SK-N-SH (cell line): ENCODE results near the gene COL28A1. TPM values are rescaled to one million over a fixed set of nuclear protein-coding genes. Genes with fewer than 3 reads are reported as not detected.

Source experiments
- CTCF ChIA-PET: fragments of 300-600, 350-600 bp; formaldehyde crosslinking; extraction: SDS; loops from one replicate; lab custom pipeline; 2021; lab: Yijun Ruan, JAX
- POLR2A ChIA-PET: fragments of 350-600 bp; sonication (Branson Sonifier 250); formaldehyde crosslinking; extraction: SDS; loops from one replicate; lab custom pipeline; 2020; ENCODE audit warnings: antibody characterized with exemption, inconsistent platforms; lab: Yijun Ruan, JAX
- DNase-seq: peaks from one replicate; pipeline ENCODE4 v3.0.0; 2012
- H2AFZ ChIP-seq: fragments of 200-600 bp; sonication (generic); 2 replicates; pipeline ENCODE4 v1.8.1; 2016; ENCODE audit warnings: antibody characterized with exemption, mild to moderate bottlenecking, low read depth
- H3F3A ChIP-seq: fragments of 200-600 bp; sonication (generic); replicated peaks from 2 replicates; pipeline ENCODE3; 2016; ENCODE audit warnings: antibody characterized with exemption, mild to moderate bottlenecking; ENCODE audit not compliant: insufficient read depth
- H3K27ac ChIP-seq, 2 experiments: fragments of 200-500 bp in 1 of 2; fragments of 200-600 bp in 1 of 2; sonication (Bioruptor generic) in 1 of 2; sonication (generic), shearing (Covaris generic) in 1 of 2; 2 replicates each; pipeline versions ENCODE4 v1.5.1 to v1.6.1; 2014 to 2016; ENCODE audit warnings: low read depth in 2 of 2, inconsistent platforms in 1 of 2, low read length in 1 of 2, mild to moderate bottlenecking in 1 of 2, mixed read lengths in 1 of 2
- H3K27me3 ChIP-seq: fragments of 200-600 bp; sonication (generic), shearing (Covaris generic); 2 replicates; pipeline ENCODE4 v1.6.1; 2016; ENCODE audit warnings: mixed run types; ENCODE audit not compliant: insufficient read depth
- H3K36me3 ChIP-seq, 2 experiments: fragments of 200-500 bp in 1 of 2; fragments of 200-600 bp in 1 of 2; sonication (Bioruptor generic) in 1 of 2; sonication (generic) in 1 of 2; replicated peaks in 1 of 2; 2 replicates each; pipeline versions ENCODE3 to v1.5.1; 2014 to 2016; ENCODE audit warnings: low read length in 1 of 2, mild to moderate bottlenecking in 1 of 2; ENCODE audit not compliant: insufficient read depth in 2 of 2, control insufficient read depth in 1 of 2
- H3K4me1 ChIP-seq, 2 experiments: fragments of 200-500 bp in 1 of 2; fragments of 200-600 bp in 1 of 2; sonication (Bioruptor generic) in 1 of 2; sonication (generic), shearing (Covaris generic) in 1 of 2; 2 replicates each; pipeline versions ENCODE4 v1.5.1 to v1.6.1; 2014 to 2016; ENCODE audit warnings: low read depth in 1 of 2, low read length in 1 of 2, mixed run types in 1 of 2; ENCODE audit not compliant: insufficient read depth in 2 of 2, control insufficient read depth in 1 of 2
- H3K4me2 ChIP-seq: fragments of 200-600 bp; sonication (generic), shearing (Covaris generic); 2 replicates; pipeline ENCODE4 v1.6.1; 2017; ENCODE audit warnings: mixed run types
- H3K4me3 ChIP-seq, 2 experiments: fragments of 200-500 bp in 1 of 2; fragments of 200-600 bp in 1 of 2; sonication (Bioruptor generic) in 1 of 2; sonication (generic), shearing (Covaris generic) in 1 of 2; 2 replicates each; pipeline versions ENCODE4 v1.5.1 to v1.8.1; 2014 to 2016; ENCODE audit warnings: low read depth in 2 of 2, inconsistent platforms in 1 of 2, low read length in 1 of 2, mild to moderate bottlenecking in 1 of 2, mixed read lengths in 1 of 2, moderate library complexity in 1 of 2
- H3K79me2 ChIP-seq: fragments of 200-600 bp; sonication (generic); 2 replicates; pipeline ENCODE4 v1.8.1; 2017; ENCODE audit warnings: mild to moderate bottlenecking; ENCODE audit not compliant: insufficient read depth
- H3K9ac ChIP-seq: fragments of 200-600 bp; sonication (generic); 2 replicates; pipeline ENCODE4 v1.6.1; 2017; ENCODE audit warnings: mixed run types
- H3K9me2 ChIP-seq: fragments of 200-600 bp; sonication (generic); 2 replicates; pipeline ENCODE4 v1.6.1; 2017; ENCODE audit warnings: mixed run types
- H3K9me3 ChIP-seq: fragments of 200-600 bp; sonication (generic); 2 replicates; pipeline ENCODE4 v1.6.1; 2017; ENCODE audit warnings: mixed run types, mild to moderate bottlenecking, moderate library complexity
- H4K20me1 ChIP-seq: fragments of 200-600 bp; sonication (generic); 2 replicates; pipeline ENCODE4 v1.6.1; 2017; ENCODE audit warnings: mild to moderate bottlenecking, mixed run types; ENCODE audit not compliant: insufficient read depth
- ELF1 ChIP-seq: IDR thresholded peaks from 2 replicates; pipeline ENCODE4 v1.4.0; 2012
- EP300 ChIP-seq, 2 experiments: IDR thresholded peaks; 2 replicates each; pipeline versions ENCODE4 v1.4.0 to v1.6.1; 2012; ENCODE audit warnings: borderline replicate concordance in 1 of 2, low read depth in 1 of 2, low read length in 1 of 2
- FOXM1 ChIP-seq: IDR thresholded peaks from 2 replicates; pipeline ENCODE4 v1.4.0; 2012; ENCODE audit warnings: low read depth, mild to moderate bottlenecking
- JUND ChIP-seq: IDR thresholded peaks from 2 replicates; pipeline ENCODE4 v1.4.0; 2012
- MEF2A ChIP-seq: IDR thresholded peaks from 2 replicates; pipeline ENCODE4 v1.4.0; 2012; ENCODE audit warnings: low read depth, borderline replicate concordance
- MXI1 ChIP-seq: IDR thresholded peaks from 2 replicates; pipeline ENCODE4 v1.6.1; 2012; ENCODE audit warnings: mild to moderate bottlenecking, low read depth, low read length, improper control_type of control experiment
- NFIC ChIP-seq: IDR thresholded peaks from 2 replicates; pipeline ENCODE4 v1.4.0; 2012; ENCODE audit warnings: borderline replicate concordance
- NRF1 ChIP-seq: IDR thresholded peaks from 2 replicates; pipeline ENCODE4 v1.6.1; 2012; ENCODE audit warnings: low read depth, mild to moderate bottlenecking, low read length
- RAD21 ChIP-seq: IDR thresholded peaks from 2 replicates; pipeline ENCODE4 v1.6.1; 2012; ENCODE audit warnings: mild to moderate bottlenecking, low read length
- RCOR1 ChIP-seq: fragments of 150-350 bp; IDR thresholded peaks from 2 replicates; pipeline ENCODE4 v1.6.1; 2017; ENCODE audit warnings: antibody characterized with exemption, low read length
- SIN3A ChIP-seq: IDR thresholded peaks from 2 replicates; pipeline ENCODE4 v1.6.1; 2012; ENCODE audit warnings: low read depth, mild to moderate bottlenecking, low read length, moderate library complexity, borderline replicate concordance
- TEAD4 ChIP-seq: IDR thresholded peaks from 2 replicates; pipeline ENCODE4 v1.4.0; 2012; ENCODE audit warnings: mild to moderate bottlenecking, borderline replicate concordance; ENCODE audit not compliant: insufficient read depth
- YY1 ChIP-seq: IDR thresholded peaks from 2 replicates; pipeline ENCODE4 v1.4.0; 2012; ENCODE audit warnings: low read depth, mild to moderate bottlenecking
- WGBS: methylation state at CpG from one replicate; pipeline ENCODE4 v1.1.6; 2017; ENCODE audit warnings: low lambda C conversion rate; 5-methylcytosine and 5-hydroxymethylcytosine counted together
- polyA plus RNA-seq, 3 experiments: library from polyadenylated mRNA; depleted of rRNA; stranded (reverse); fragments of >200 nt; gene quantifications; 2 replicates each; pipeline ENCODE4 v1.2.3, GENCODE V29; 2012
- TF ChIP-seq, protein P1 (sequence below): IDR thresholded peaks from 2 replicates; pipeline ENCODE4 v1.4.0; 2012; ENCODE audit warnings: low read depth
- TF ChIP-seq, protein P2 (sequence below): fragments of 150-350 bp; IDR thresholded peaks from 2 replicates; pipeline ENCODE4 v1.6.1; 2016; ENCODE audit warnings: mild to moderate bottlenecking, low read depth, low read length
- TF ChIP-seq, protein P3 (sequence below): IDR thresholded peaks from 2 replicates; pipeline ENCODE4 v1.4.0; 2012; ENCODE audit warnings: low read depth, borderline replicate concordance
- TF ChIP-seq, protein P4 (sequence below): IDR thresholded peaks from 2 replicates; pipeline ENCODE4 v1.4.0; 2012; ENCODE audit warnings: low read depth, borderline replicate concordance
- TF ChIP-seq, protein P5 (sequence below): IDR thresholded peaks from 2 replicates; pipeline ENCODE4 v1.6.1; 2012; ENCODE audit warnings: mild to moderate bottlenecking, low read depth, low read length, moderate library complexity

COL28A1 gene
- polyA plus RNA-seq, 1 of the 3 experiments (the other 2 are of a cell fraction), result not detected

DNA sequence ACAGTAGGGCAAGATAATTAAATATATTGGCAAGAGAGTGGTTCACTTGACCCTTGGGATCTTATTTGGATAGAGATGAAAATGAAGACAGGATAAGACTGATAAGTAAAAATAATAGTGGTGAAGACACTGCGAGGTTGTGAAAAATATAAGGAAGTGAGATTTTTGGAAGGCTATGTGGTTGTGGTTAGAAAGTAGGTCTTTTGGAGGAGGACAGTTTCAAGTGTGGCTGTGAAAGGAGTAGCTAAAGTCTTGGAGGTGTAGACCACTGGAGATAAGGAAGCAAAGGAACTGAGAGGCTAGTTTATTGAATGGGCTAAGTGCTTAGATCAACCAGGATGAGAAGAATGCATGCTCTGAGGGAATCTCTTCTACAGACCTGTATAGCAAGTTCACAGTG, 42.2 kb upstream of the COL28A1 start:
- POLR2A ChIA-PET, result no interaction called here
- 98% methylated on average over 1 of the region's 1 CpG for WGBS
- Histone ChIP-seq H3K36me3 (peaks cover 41 to 79% of the 10 kb centered on the region in 2 experiments), H2AFZ (no peak overlapping the region), H3K79me2 (peaks cover 48% of the 10 kb centered on the region; the same call in 1 of the 2 replicates), H3K4me1 (no peaks in the 10 kb centered on the region; a peak in 1 of 4 replicates), H3K9me3 (no peaks in the 10 kb centered on the region), H3K4me3 (no peak overlapping the region), H3K9me2 (no peaks in the 10 kb centered on the region), H4K20me1 (no peaks in the 10 kb centered on the region), H3K4me2 (no peak overlapping the region)
- DNase-seq, result no peak
- no peak for TF ChIP-seq MXI1
- TF ChIP-seq MEF2A, result no peak
- TF ChIP-seq, protein P1, sequence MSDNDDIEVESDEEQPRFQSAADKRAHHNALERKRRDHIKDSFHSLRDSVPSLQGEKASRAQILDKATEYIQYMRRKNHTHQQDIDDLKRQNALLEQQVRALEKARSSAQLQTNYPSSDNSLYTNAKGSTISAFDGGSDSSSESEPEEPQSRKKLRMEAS, result no peak
- TF ChIP-seq, protein P2, sequence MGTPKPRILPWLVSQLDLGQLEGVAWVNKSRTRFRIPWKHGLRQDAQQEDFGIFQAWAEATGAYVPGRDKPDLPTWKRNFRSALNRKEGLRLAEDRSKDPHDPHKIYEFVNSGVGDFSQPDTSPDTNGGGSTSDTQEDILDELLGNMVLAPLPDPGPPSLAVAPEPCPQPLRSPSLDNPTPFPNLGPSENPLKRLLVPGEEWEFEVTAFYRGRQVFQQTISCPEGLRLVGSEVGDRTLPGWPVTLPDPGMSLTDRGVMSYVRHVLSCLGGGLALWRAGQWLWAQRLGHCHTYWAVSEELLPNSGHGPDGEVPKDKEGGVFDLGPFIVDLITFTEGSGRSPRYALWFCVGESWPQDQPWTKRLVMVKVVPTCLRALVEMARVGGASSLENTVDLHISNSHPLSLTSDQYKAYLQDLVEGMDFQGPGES, result no peak
- TF ChIP-seq, protein P3, sequence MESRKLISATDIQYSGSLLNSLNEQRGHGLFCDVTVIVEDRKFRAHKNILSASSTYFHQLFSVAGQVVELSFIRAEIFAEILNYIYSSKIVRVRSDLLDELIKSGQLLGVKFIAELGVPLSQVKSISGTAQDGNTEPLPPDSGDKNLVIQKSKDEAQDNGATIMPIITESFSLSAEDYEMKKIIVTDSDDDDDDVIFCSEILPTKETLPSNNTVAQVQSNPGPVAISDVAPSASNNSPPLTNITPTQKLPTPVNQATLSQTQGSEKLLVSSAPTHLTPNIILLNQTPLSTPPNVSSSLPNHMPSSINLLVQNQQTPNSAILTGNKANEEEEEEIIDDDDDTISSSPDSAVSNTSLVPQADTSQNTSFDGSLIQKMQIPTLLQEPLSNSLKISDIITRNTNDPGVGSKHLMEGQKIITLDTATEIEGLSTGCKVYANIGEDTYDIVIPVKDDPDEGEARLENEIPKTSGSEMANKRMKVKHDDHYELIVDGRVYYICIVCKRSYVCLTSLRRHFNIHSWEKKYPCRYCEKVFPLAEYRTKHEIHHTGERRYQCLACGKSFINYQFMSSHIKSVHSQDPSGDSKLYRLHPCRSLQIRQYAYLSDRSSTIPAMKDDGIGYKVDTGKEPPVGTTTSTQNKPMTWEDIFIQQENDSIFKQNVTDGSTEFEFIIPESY, result no peak
- TF ChIP-seq TEAD4, result no peak
- TF ChIP-seq, protein P4, sequence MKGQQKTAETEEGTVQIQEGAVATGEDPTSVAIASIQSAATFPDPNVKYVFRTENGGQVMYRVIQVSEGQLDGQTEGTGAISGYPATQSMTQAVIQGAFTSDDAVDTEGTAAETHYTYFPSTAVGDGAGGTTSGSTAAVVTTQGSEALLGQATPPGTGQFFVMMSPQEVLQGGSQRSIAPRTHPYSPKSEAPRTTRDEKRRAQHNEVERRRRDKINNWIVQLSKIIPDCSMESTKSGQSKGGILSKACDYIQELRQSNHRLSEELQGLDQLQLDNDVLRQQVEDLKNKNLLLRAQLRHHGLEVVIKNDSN, result no peak
- TF ChIP-seq RAD21, result no peak
- TF ChIP-seq EP300 (IDR thresholded peaks at IDR 0.05; ENCODE audit: borderline replicate concordance in 1 of 2, low read depth in 1 of 2, low read length in 1 of 2), result no peak
- TF ChIP-seq, all 33 proteins: peak for 0
- no peaks in the 10 kb centered on the region for H3K27me3 ChIP-seq
- peaks cover 7% of the 10 kb centered on the region for H3F3A ChIP-seq
- no peak overlapping the region for H3K27ac ChIP-seq
- CTCF ChIA-PET, result interaction anchor here (0.8 to 1.2 kb wide), 2 partner anchors 8 to 9 kb away, joined by 3 to 4 read pairs; no protein-coding TSS in a partner anchor
- no peak overlapping the region for H3K9ac ChIP-seq

DNA sequence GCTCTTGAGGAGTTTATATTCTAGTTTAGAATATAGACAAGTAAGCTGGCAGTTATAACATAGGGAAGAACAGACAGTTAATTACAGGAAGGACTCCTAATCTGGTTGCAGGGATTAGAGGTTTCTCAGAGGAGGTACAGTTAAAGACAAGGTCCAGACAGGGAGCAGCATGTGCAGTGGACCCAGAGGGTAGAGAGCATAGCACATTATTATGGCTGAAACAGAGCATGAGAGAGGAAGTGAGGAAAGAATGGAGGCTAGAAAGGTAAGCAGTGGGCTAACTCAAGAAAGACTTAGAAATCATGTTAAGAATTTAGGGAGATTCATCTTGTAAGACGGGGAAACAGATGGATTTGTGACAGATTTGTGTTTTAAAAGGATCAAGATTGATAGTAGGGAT, 40.7 kb upstream of the COL28A1 start:
- Histone ChIP-seq H3K27me3 (no peaks in the 10 kb centered on the region), H3K36me3 (peaks cover 45 to 82% of the 10 kb centered on the region in 2 experiments), H3K4me3 (no peak overlapping the region), H3K9me3 (no peaks in the 10 kb centered on the region), H3F3A (no peaks in the 10 kb centered on the region), H3K27ac (no peak overlapping the region), H3K9me2 (no peaks in the 10 kb centered on the region), H3K79me2 (peaks cover 59% of the 10 kb centered on the region; the same call in 1 of the 2 replicates), H3K9ac (no peak overlapping the region), H3K4me1 (no peaks in the 10 kb centered on the region; a peak in 1 of 4 replicates), H2AFZ (no peak overlapping the region), H3K4me2 (no peak overlapping the region), H4K20me1 (no peaks in the 10 kb centered on the region)
- ChIA-PET CTCF (interaction anchor here (1.0 to 1.6 kb wide), 2 partner anchors 14 to 152 kb away, joined by 4 to 5 read pairs; no protein-coding TSS in a partner anchor), POLR2A (no interaction called here)
- DNase-seq, result no peak
- 95% methylated on average over 1 of the region's 1 CpG for WGBS
- TF ChIP-seq NFIC (no peak), YY1 (no peak), JUND (no peak), SIN3A (no peak), EP300 (IDR thresholded peaks at IDR 0.05; ENCODE audit: borderline replicate concordance in 1 of 2, low read depth in 1 of 2, low read length in 1 of 2) (no peak), ELF1 (no peak), RCOR1 (no peak), TEAD4 (no peak), FOXM1 (no peak), NRF1 (no peak)
- TF ChIP-seq, protein P1, result no peak
- TF ChIP-seq, protein P5, sequence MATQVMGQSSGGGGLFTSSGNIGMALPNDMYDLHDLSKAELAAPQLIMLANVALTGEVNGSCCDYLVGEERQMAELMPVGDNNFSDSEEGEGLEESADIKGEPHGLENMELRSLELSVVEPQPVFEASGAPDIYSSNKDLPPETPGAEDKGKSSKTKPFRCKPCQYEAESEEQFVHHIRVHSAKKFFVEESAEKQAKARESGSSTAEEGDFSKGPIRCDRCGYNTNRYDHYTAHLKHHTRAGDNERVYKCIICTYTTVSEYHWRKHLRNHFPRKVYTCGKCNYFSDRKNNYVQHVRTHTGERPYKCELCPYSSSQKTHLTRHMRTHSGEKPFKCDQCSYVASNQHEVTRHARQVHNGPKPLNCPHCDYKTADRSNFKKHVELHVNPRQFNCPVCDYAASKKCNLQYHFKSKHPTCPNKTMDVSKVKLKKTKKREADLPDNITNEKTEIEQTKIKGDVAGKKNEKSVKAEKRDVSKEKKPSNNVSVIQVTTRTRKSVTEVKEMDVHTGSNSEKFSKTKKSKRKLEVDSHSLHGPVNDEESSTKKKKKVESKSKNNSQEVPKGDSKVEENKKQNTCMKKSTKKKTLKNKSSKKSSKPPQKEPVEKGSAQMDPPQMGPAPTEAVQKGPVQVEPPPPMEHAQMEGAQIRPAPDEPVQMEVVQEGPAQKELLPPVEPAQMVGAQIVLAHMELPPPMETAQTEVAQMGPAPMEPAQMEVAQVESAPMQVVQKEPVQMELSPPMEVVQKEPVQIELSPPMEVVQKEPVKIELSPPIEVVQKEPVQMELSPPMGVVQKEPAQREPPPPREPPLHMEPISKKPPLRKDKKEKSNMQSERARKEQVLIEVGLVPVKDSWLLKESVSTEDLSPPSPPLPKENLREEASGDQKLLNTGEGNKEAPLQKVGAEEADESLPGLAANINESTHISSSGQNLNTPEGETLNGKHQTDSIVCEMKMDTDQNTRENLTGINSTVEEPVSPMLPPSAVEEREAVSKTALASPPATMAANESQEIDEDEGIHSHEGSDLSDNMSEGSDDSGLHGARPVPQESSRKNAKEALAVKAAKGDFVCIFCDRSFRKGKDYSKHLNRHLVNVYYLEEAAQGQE, result no peak
- TF ChIP-seq, protein P4, result no peak
- TF ChIP-seq, all 33 proteins: peak for 0
